SK-N-SH (cell line): ENCODE measurements around the gene PDZD2. TPM values are rescaled to one million over a fixed set of nuclear protein-coding genes. Genes with fewer than 3 reads are reported as not detected.

Experiments
- CTCF ChIA-PET: fragments of 300-600, 350-600 bp; formaldehyde crosslinking; extraction: SDS; loops from one replicate; lab custom pipeline; 2021; lab: Yijun Ruan, JAX
- POLR2A ChIA-PET: fragments of 350-600 bp; sonication (Branson Sonifier 250); formaldehyde crosslinking; extraction: SDS; loops from one replicate; lab custom pipeline; 2020; ENCODE audit warnings: antibody characterized with exemption, inconsistent platforms; lab: Yijun Ruan, JAX
- DNase-seq: peaks from one replicate; pipeline ENCODE4 v3.0.0; 2012
- H2AFZ ChIP-seq: fragments of 200-600 bp; sonication (generic); 2 replicates; pipeline ENCODE4 v1.8.1; 2016; ENCODE audit warnings: antibody characterized with exemption, mild to moderate bottlenecking, low read depth
- H3F3A ChIP-seq: fragments of 200-600 bp; sonication (generic); replicated peaks from 2 replicates; pipeline ENCODE3; 2016; ENCODE audit warnings: antibody characterized with exemption, mild to moderate bottlenecking; ENCODE audit not compliant: insufficient read depth
- H3K27ac ChIP-seq, 2 experiments: fragments of 200-500 bp in 1 of 2; fragments of 200-600 bp in 1 of 2; sonication (Bioruptor generic) in 1 of 2; sonication (generic), shearing (Covaris generic) in 1 of 2; 2 replicates each; pipeline versions ENCODE4 v1.5.1 to v1.6.1; 2014 to 2016; ENCODE audit warnings: low read depth in 2 of 2, inconsistent platforms in 1 of 2, low read length in 1 of 2, mild to moderate bottlenecking in 1 of 2, mixed read lengths in 1 of 2
- H3K27me3 ChIP-seq: fragments of 200-600 bp; sonication (generic), shearing (Covaris generic); 2 replicates; pipeline ENCODE4 v1.6.1; 2016; ENCODE audit warnings: mixed run types; ENCODE audit not compliant: insufficient read depth
- H3K36me3 ChIP-seq, 2 experiments: fragments of 200-500 bp in 1 of 2; fragments of 200-600 bp in 1 of 2; sonication (Bioruptor generic) in 1 of 2; sonication (generic) in 1 of 2; replicated peaks in 1 of 2; 2 replicates each; pipeline versions ENCODE3 to v1.5.1; 2014 to 2016; ENCODE audit warnings: low read length in 1 of 2, mild to moderate bottlenecking in 1 of 2; ENCODE audit not compliant: insufficient read depth in 2 of 2, control insufficient read depth in 1 of 2
- H3K4me1 ChIP-seq, 2 experiments: fragments of 200-500 bp in 1 of 2; fragments of 200-600 bp in 1 of 2; sonication (Bioruptor generic) in 1 of 2; sonication (generic), shearing (Covaris generic) in 1 of 2; 2 replicates each; pipeline versions ENCODE4 v1.5.1 to v1.6.1; 2014 to 2016; ENCODE audit warnings: low read depth in 1 of 2, low read length in 1 of 2, mixed run types in 1 of 2; ENCODE audit not compliant: insufficient read depth in 2 of 2, control insufficient read depth in 1 of 2
- H3K4me2 ChIP-seq: fragments of 200-600 bp; sonication (generic), shearing (Covaris generic); 2 replicates; pipeline ENCODE4 v1.6.1; 2017; ENCODE audit warnings: mixed run types
- H3K4me3 ChIP-seq, 2 experiments: fragments of 200-500 bp in 1 of 2; fragments of 200-600 bp in 1 of 2; sonication (Bioruptor generic) in 1 of 2; sonication (generic), shearing (Covaris generic) in 1 of 2; 2 replicates each; pipeline versions ENCODE4 v1.5.1 to v1.8.1; 2014 to 2016; ENCODE audit warnings: low read depth in 2 of 2, inconsistent platforms in 1 of 2, low read length in 1 of 2, mild to moderate bottlenecking in 1 of 2, mixed read lengths in 1 of 2, moderate library complexity in 1 of 2
- H3K79me2 ChIP-seq: fragments of 200-600 bp; sonication (generic); 2 replicates; pipeline ENCODE4 v1.8.1; 2017; ENCODE audit warnings: mild to moderate bottlenecking; ENCODE audit not compliant: insufficient read depth
- H3K9ac ChIP-seq: fragments of 200-600 bp; sonication (generic); 2 replicates; pipeline ENCODE4 v1.6.1; 2017; ENCODE audit warnings: mixed run types
- H3K9me2 ChIP-seq: fragments of 200-600 bp; sonication (generic); 2 replicates; pipeline ENCODE4 v1.6.1; 2017; ENCODE audit warnings: mixed run types
- H3K9me3 ChIP-seq: fragments of 200-600 bp; sonication (generic); 2 replicates; pipeline ENCODE4 v1.6.1; 2017; ENCODE audit warnings: mixed run types, mild to moderate bottlenecking, moderate library complexity
- H4K20me1 ChIP-seq: fragments of 200-600 bp; sonication (generic); 2 replicates; pipeline ENCODE4 v1.6.1; 2017; ENCODE audit warnings: mild to moderate bottlenecking, mixed run types; ENCODE audit not compliant: insufficient read depth
- EZH2phosphoT487 ChIP-seq: fragments of 200-600 bp; sonication (generic); IDR thresholded peaks from 2 replicates; pipeline ENCODE4 v1.6.1; 2017; ENCODE audit warnings: low read depth, mixed run types, mild to moderate bottlenecking, antibody characterized with exemption, moderate library complexity, borderline replicate concordance
- FOSL2 ChIP-seq: IDR thresholded peaks from 2 replicates; pipeline ENCODE4 v1.4.0; 2012; ENCODE audit warnings: low read depth, mild to moderate bottlenecking, moderate library complexity, borderline replicate concordance
- FOXJ3 ChIP-seq: sonication (generic); formaldehyde crosslinking; IDR thresholded peaks from 2 replicates; pipeline ENCODE4 v1.5.1; 2020; ENCODE audit warnings: mild to moderate bottlenecking, missing genetic modification reagents
- GABPA ChIP-seq: IDR thresholded peaks from 2 replicates; pipeline ENCODE4 v1.4.0; 2012; ENCODE audit warnings: low read depth, mild to moderate bottlenecking
- GATA2 ChIP-seq: sonication (generic); formaldehyde crosslinking; IDR thresholded peaks from 2 replicates; pipeline ENCODE4 v1.5.0; 2020; ENCODE audit warnings: mild to moderate bottlenecking, missing genetic modification reagents
- JUND ChIP-seq: IDR thresholded peaks from 2 replicates; pipeline ENCODE4 v1.4.0; 2012
- MAX ChIP-seq: IDR thresholded peaks from 2 replicates; pipeline ENCODE4 v1.4.0; 2012; ENCODE audit warnings: low read depth
- MEF2A ChIP-seq: IDR thresholded peaks from 2 replicates; pipeline ENCODE4 v1.4.0; 2012; ENCODE audit warnings: low read depth, borderline replicate concordance
- NRF1 ChIP-seq: IDR thresholded peaks from 2 replicates; pipeline ENCODE4 v1.6.1; 2012; ENCODE audit warnings: low read depth, mild to moderate bottlenecking, low read length
- RCOR1 ChIP-seq: fragments of 150-350 bp; IDR thresholded peaks from 2 replicates; pipeline ENCODE4 v1.6.1; 2017; ENCODE audit warnings: antibody characterized with exemption, low read length
- REST ChIP-seq: IDR thresholded peaks from 2 replicates; pipeline ENCODE4 v1.6.1; 2012; ENCODE audit warnings: mild to moderate bottlenecking, low read depth, low read length, moderate library complexity
- RFX5 ChIP-seq: IDR thresholded peaks from 2 replicates; pipeline ENCODE4 v1.6.1; 2012; ENCODE audit warnings: mild to moderate bottlenecking, improper control_type of control experiment, low read length
- SIN3A ChIP-seq: IDR thresholded peaks from 2 replicates; pipeline ENCODE4 v1.6.1; 2012; ENCODE audit warnings: low read depth, mild to moderate bottlenecking, low read length, moderate library complexity, borderline replicate concordance
- SMC3 ChIP-seq: IDR thresholded peaks from 2 replicates; pipeline ENCODE4 v1.6.1; 2012; ENCODE audit warnings: low read depth, low read length, improper control_type of control experiment
- TCF12 ChIP-seq: IDR thresholded peaks from 2 replicates; pipeline ENCODE4 v1.4.0; 2012
- TEAD4 ChIP-seq: IDR thresholded peaks from 2 replicates; pipeline ENCODE4 v1.4.0; 2012; ENCODE audit warnings: mild to moderate bottlenecking, borderline replicate concordance; ENCODE audit not compliant: insufficient read depth
- WGBS: methylation state at CpG from one replicate; pipeline ENCODE4 v1.1.6; 2017; ENCODE audit warnings: low lambda C conversion rate; 5-methylcytosine and 5-hydroxymethylcytosine counted together
- polyA plus RNA-seq, 3 experiments: library from polyadenylated mRNA; depleted of rRNA; stranded (reverse); fragments of >200 nt; gene quantifications; 2 replicates each; pipeline ENCODE4 v1.2.3, GENCODE V29; 2012
- TF ChIP-seq, protein P1 (sequence below): IDR thresholded peaks from 2 replicates; pipeline ENCODE4 v1.4.0; 2012; ENCODE audit warnings: low read depth, borderline replicate concordance
- TF ChIP-seq, protein P2 (sequence below): IDR thresholded peaks from 2 replicates; pipeline ENCODE4; 2012

PDZD2 gene
- polyA plus RNA-seq, 1 of the 3 experiments (the other 2 are of a cell fraction), result 0.13 TPM

DNA sequence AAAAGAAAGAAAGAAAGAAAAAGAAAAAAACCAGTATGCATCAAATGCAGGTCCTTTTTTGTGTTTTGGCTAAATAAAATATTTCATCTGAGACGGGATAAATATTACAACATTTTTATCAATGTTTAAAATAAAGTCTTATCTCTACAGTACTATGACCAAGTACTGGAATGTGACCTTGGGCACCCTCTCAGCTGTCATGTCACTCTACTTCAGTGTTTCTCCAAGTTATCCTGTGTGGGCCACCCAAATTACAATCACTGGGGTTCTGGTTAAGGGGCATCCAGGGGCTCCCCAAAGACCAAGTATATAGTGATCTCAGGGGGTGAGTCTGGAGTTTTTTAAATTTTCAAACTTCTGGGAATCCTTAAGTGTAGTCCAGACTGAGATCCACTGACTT, 3.5 kb upstream of the PDZD2 start:
- CTCF ChIA-PET, result interaction anchor here (1.9 to 5.7 kb wide), 3 partner anchors 174 to 441 kb away, joined by 5 to 60 read pairs (median 7); no protein-coding TSS in a partner anchor

More for the DNA sequence above, 3.5 kb upstream of the PDZD2 start:
- peaks cover 25% of the 10 kb centered on the region for H3K27me3 ChIP-seq
- no peak overlapping the region for H2AFZ ChIP-seq
- H3K79me2 ChIP-seq, result no peaks in the 10 kb centered on the region
- H3F3A ChIP-seq, result no peaks in the 10 kb centered on the region
- no peak overlapping the region for H3K4me2 ChIP-seq
- H3K9me2 ChIP-seq, result no peaks in the 10 kb centered on the region
- no peak for DNase-seq
- TF ChIP-seq NRF1 (no peak), FOXJ3 (CRISPR knock-in tag) (no peak), REST (no peak), SMC3 (no peak), FOSL2 (no peak), GABPA (no peak), EZH2phosphoT487 (no peak), JUND (no peak), GATA2 (CRISPR knock-in tag) (no peak), RFX5 (no peak), SIN3A (no peak), RCOR1 (no peak), MAX (no peak), TEAD4 (no peak), MEF2A (no peak), TCF12 (no peak)
- TF ChIP-seq, protein P1, sequence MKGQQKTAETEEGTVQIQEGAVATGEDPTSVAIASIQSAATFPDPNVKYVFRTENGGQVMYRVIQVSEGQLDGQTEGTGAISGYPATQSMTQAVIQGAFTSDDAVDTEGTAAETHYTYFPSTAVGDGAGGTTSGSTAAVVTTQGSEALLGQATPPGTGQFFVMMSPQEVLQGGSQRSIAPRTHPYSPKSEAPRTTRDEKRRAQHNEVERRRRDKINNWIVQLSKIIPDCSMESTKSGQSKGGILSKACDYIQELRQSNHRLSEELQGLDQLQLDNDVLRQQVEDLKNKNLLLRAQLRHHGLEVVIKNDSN, result no peak
- TF ChIP-seq, protein P2, sequence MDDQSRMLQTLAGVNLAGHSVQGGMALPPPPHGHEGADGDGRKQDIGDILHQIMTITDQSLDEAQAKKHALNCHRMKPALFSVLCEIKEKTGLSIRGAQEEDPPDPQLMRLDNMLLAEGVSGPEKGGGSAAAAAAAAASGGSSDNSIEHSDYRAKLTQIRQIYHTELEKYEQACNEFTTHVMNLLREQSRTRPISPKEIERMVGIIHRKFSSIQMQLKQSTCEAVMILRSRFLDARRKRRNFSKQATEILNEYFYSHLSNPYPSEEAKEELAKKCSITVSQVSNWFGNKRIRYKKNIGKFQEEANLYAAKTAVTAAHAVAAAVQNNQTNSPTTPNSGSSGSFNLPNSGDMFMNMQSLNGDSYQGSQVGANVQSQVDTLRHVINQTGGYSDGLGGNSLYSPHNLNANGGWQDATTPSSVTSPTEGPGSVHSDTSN, result no peak
- H3K4me3 ChIP-seq, result no peak overlapping the region
- no peak overlapping the region for H3K27ac ChIP-seq
- no peaks in the 10 kb centered on the region for H3K36me3 ChIP-seq
- peaks cover 0 to 27% of the 10 kb centered on the region in 2 experiments; a peak in 1 of 4 replicates for H3K4me1 ChIP-seq
- POLR2A ChIA-PET, result no interaction called here
- no peaks in the 10 kb centered on the region for H4K20me1 ChIP-seq
- WGBS, result 50% methylated on average over 1 of the region's 1 CpG
- H3K9ac ChIP-seq, result no peak overlapping the region
- H3K9me3 ChIP-seq, result no peaks in the 10 kb centered on the region
